ENCODE results near the gene TELO2. TPM values are rescaled to one million over a fixed set of nuclear protein-coding genes. Genes with fewer than 3 reads are reported as not detected.

TELO2 gene
- total and polyA plus RNA-seq, 12 donors, result 14.5 to 50.5 (median 20.8) TPM

GRCh38 chr16:1464196-1464893 lies 28.8 kb upstream of the TELO2 start:
- DNase-seq, result no peak
- H3K4me1 ChIP-seq, result peaks cover 0 to 20% (median 4%) of the 10 kb centered on the region in 9 donors
- no peak overlapping the region for H3K27ac ChIP-seq
- H3K4me3 ChIP-seq, result no peak overlapping the region
- peaks cover 0 to 53% (median 14%) of the 10 kb centered on the region in 9 donors for H3K36me3 ChIP-seq
- no peak for TF ChIP-seq CTCF (IDR thresholded peaks at IDR 0.05)
- intact Hi-C loops (cut with DNase I), result no loop called here
- no peaks in the 10 kb centered on the region for H3K9me3 ChIP-seq
- no peaks in the 10 kb centered on the region for H3K27me3 ChIP-seq
- 89 to 92% methylated on average over 41 of the region's 41 CpGs for WGBS, 2 donors
- no peak for ATAC-seq

GRCh38 chr16:1464894-1465566 lies 28.1 kb upstream of the TELO2 start:
- ATAC-seq (peak in 1 of 8 donors; percentile 22), DNase-seq (peak in 1 of 2 donors; percentile 11)
- Histone ChIP-seq H3K4me1 (peaks cover 0 to 26% (median 4%) of the 10 kb centered on the region in 9 donors), H3K27me3 (no peaks in the 10 kb centered on the region), H3K36me3 (peaks cover 0 to 50% (median 13%) of the 10 kb centered on the region in 9 donors), H3K27ac (no peak overlapping the region), H3K9me3 (no peaks in the 10 kb centered on the region), H3K4me3 (no peak overlapping the region)
- 90 to 94% methylated on average over 33 of the region's 33 CpGs for WGBS, 2 donors
- no peak for TF ChIP-seq CTCF (IDR thresholded peaks at IDR 0.05)
- intact Hi-C loops (cut with DNase I), result no loop called here

- DNase-seq, result no peak
- H3K36me3 ChIP-seq, result peaks cover 0 to 45% (median 9%) of the 10 kb centered on the region in 9 donors
- H3K9me3 ChIP-seq, result no peaks in the 10 kb centered on the region
- no peaks in the 10 kb centered on the region for H3K27me3 ChIP-seq
- peaks cover 0 to 32% (median 6%) of the 10 kb centered on the region in 9 donors for H3K4me1 ChIP-seq
- no peak overlapping the region for H3K27ac ChIP-seq
- TF ChIP-seq CTCF (IDR thresholded peaks at IDR 0.05), result no peak
- intact Hi-C loops (cut with DNase I), result no loop called here
- ATAC-seq, result peak in 1 of 8 donors; percentile 22
- WGBS, 2 donors, result 93 to 94% methylated on average over 12 to 13 of the region's 13 CpGs
- no peak overlapping the region for H3K4me3 ChIP-seq
Observed at GRCh38 chr16:1465567-1465915, 27.6 kb upstream of the TELO2 start.

GRCh38 chr16:1466054-1466453 lies 27.1 kb upstream of the TELO2 start:
- no peak for TF ChIP-seq CTCF (IDR thresholded peaks at IDR 0.05)
- peaks cover 0 to 40% (median 5%) of the 10 kb centered on the region in 9 donors for H3K36me3 ChIP-seq
- WGBS, 2 donors, result 93 to 95% methylated on average over 24 of the region's 24 CpGs
- no peaks in the 10 kb centered on the region for H3K27me3 ChIP-seq
- no peak overlapping the region for H3K27ac ChIP-seq
- H3K4me1 ChIP-seq, result peaks cover 0 to 37% (median 6%) of the 10 kb centered on the region in 9 donors
- H3K4me3 ChIP-seq, result no peak overlapping the region
- intact Hi-C loops (cut with DNase I), result no loop called here
- ATAC-seq, result peak in 1 of 8 donors; percentile 18
- H3K9me3 ChIP-seq, result peaks cover 0 to 2% (median 0%) of the 10 kb centered on the region in 11 donors
- DNase-seq, result peak in 1 of 2 donors; percentile 9
